HEK293 (cell line): ENCODE results near the gene EEF2.

Experiments
- HOXD13 ChIP-seq: sonication (generic); formaldehyde crosslinking; IDR thresholded peaks from 2 replicates; pipeline ENCODE4 v1.8.0; 2022; ENCODE audit warnings: missing genetic modification reagents, borderline replicate concordance
- ZBTB21 ChIP-seq: fragments of 450-650 bp; formaldehyde crosslinking; IDR thresholded peaks from 2 replicates; pipeline ENCODE4 v1.5.1; 2017; ENCODE audit warnings: missing biosample characterization, missing genetic modification characterization
- ZBTB7A ChIP-seq: fragments of 450-650 bp; formaldehyde crosslinking; IDR thresholded peaks from 2 replicates; pipeline ENCODE4 v1.5.1; 2016; ENCODE audit warnings: low read depth, missing biosample characterization, missing genetic modification characterization
- ZNF211 ChIP-seq: fragments of 450-650 bp; formaldehyde crosslinking; IDR thresholded peaks from 2 replicates; pipeline ENCODE4 v1.5.1; 2016; ENCODE audit warnings: low read depth, missing biosample characterization, missing genetic modification characterization
- ZNF239 ChIP-seq: fragments of 450-650 bp; formaldehyde crosslinking; IDR thresholded peaks from 2 replicates; pipeline ENCODE4 v1.5.1; 2016; ENCODE audit warnings: missing biosample characterization, missing genetic modification characterization
- ZNF394 ChIP-seq: fragments of 450-650 bp; formaldehyde crosslinking; IDR thresholded peaks from 2 replicates; pipeline ENCODE4 v1.5.1; 2016; ENCODE audit warnings: missing biosample characterization, missing genetic modification characterization, mild to moderate bottlenecking, moderate library complexity, borderline replicate concordance
- ZNF561 ChIP-seq: fragments of 450-650 bp; IDR thresholded peaks from 2 replicates; pipeline ENCODE4 v1.5.1; 2018; ENCODE audit warnings: missing biosample characterization, missing genetic modification characterization, borderline replicate concordance
- ZNF596 ChIP-seq: fragments of 450-650 bp; IDR thresholded peaks from 2 replicates; pipeline ENCODE4 v1.5.0; 2018; ENCODE audit warnings: missing biosample characterization, mild to moderate bottlenecking, missing genetic modification characterization, moderate library complexity
- ZNF707 ChIP-seq: fragments of 450-650 bp; formaldehyde crosslinking; IDR thresholded peaks from 2 replicates; pipeline ENCODE4 v1.5.1; 2016; ENCODE audit warnings: missing biosample characterization, missing genetic modification characterization
- ZNF777 ChIP-seq: fragments of 450-650 bp; formaldehyde crosslinking; IDR thresholded peaks from 2 replicates; pipeline ENCODE4 v1.5.1; 2017; ENCODE audit warnings: missing biosample characterization, missing genetic modification characterization, borderline replicate concordance
- TF ChIP-seq, protein P1 (sequence below): fragments of 450-650 bp; formaldehyde crosslinking; IDR thresholded peaks from 2 replicates; pipeline ENCODE4 v1.5.1; 2016; ENCODE audit warnings: missing biosample characterization, missing genetic modification characterization
- TF ChIP-seq, protein P2 (sequence below): fragments of 450-650 bp; formaldehyde crosslinking; IDR thresholded peaks from 2 replicates; pipeline ENCODE4 v1.5.1; 2016; ENCODE audit warnings: missing biosample characterization, missing genetic modification characterization, low read depth

DNA sequence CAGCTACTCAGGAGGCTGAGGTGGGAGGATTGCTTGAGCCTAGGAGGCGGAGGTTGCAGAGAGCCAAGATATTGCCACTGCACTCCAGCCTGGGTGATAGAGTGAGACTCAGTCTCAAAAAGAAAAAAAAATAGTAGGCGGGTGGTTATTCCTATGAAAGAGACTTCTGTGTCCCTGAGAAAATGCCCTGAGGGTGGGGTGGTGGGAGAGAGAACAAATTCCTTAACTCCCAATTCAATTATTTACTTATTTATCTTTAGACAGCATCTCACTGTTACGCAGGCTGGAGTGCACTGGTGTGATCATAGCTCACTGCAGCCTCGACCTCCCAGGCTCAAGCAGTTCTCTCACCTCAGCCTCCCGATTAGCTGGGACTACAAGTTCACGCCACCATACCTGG lies 10.3 kb upstream of the EEF2 start:
- TF ChIP-seq ZNF394 (tag by site-specific recombination) (no peak), ZBTB7A (tag by site-specific recombination) (no peak), ZNF777 (no peak), ZNF239 (tag by site-specific recombination) (no peak), ZNF561 (tag by site-specific recombination) (no peak), ZNF707 (no peak), HOXD13 (CRISPR knock-in tag) (no peak), ZNF211 (tag by site-specific recombination) (no peak), ZBTB21 (tag by site-specific recombination) (no peak), ZNF596 (tag by site-specific recombination) (no peak)
- TF ChIP-seq, protein P1, sequence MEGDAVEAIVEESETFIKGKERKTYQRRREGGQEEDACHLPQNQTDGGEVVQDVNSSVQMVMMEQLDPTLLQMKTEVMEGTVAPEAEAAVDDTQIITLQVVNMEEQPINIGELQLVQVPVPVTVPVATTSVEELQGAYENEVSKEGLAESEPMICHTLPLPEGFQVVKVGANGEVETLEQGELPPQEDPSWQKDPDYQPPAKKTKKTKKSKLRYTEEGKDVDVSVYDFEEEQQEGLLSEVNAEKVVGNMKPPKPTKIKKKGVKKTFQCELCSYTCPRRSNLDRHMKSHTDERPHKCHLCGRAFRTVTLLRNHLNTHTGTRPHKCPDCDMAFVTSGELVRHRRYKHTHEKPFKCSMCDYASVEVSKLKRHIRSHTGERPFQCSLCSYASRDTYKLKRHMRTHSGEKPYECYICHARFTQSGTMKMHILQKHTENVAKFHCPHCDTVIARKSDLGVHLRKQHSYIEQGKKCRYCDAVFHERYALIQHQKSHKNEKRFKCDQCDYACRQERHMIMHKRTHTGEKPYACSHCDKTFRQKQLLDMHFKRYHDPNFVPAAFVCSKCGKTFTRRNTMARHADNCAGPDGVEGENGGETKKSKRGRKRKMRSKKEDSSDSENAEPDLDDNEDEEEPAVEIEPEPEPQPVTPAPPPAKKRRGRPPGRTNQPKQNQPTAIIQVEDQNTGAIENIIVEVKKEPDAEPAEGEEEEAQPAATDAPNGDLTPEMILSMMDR, result no peak
- TF ChIP-seq, protein P2, sequence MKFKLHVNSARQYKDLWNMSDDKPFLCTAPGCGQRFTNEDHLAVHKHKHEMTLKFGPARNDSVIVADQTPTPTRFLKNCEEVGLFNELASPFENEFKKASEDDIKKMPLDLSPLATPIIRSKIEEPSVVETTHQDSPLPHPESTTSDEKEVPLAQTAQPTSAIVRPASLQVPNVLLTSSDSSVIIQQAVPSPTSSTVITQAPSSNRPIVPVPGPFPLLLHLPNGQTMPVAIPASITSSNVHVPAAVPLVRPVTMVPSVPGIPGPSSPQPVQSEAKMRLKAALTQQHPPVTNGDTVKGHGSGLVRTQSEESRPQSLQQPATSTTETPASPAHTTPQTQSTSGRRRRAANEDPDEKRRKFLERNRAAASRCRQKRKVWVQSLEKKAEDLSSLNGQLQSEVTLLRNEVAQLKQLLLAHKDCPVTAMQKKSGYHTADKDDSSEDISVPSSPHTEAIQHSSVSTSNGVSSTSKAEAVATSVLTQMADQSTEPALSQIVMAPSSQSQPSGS (tag by site-specific recombination), result no peak
